NCI-H1694 treated with DMSO at 0.1 percent for 48 hours (cell line): Measurements from ENCODE around the gene TMCC1.
"Not testable (repeated sequence)": the region's sequence is repeated elsewhere in the genome, so short reads cannot be mapped to it uniquely, and the experiment has no call there.

ENCODE experiments used
- DNase-seq: peaks from one replicate; lab custom pipeline; 2025; lab: John Stamatoyannopoulos, UW

TMCC1 gene

GRCh38 chr3:129622933-129623332, 270.6 kb downstream of the TMCC1 start:
- DNase-seq: no peak

- DNase-seq: no peak
These were observed 271.2 kb downstream of the TMCC1 start for GRCh38 chr3:129622226-129622874.

GRCh38 chr3:129621626-129622225, 271.8 kb downstream of the TMCC1 start:
- no peak for DNase-seq

GRCh38 chr3:129620828-129621559, 272.5 kb downstream of the TMCC1 start:
- DNase-seq: no peak

- DNase-seq: no peak
These were observed 273.8 kb downstream of the TMCC1 start for GRCh38 chr3:129619726-129620162.

DNA sequence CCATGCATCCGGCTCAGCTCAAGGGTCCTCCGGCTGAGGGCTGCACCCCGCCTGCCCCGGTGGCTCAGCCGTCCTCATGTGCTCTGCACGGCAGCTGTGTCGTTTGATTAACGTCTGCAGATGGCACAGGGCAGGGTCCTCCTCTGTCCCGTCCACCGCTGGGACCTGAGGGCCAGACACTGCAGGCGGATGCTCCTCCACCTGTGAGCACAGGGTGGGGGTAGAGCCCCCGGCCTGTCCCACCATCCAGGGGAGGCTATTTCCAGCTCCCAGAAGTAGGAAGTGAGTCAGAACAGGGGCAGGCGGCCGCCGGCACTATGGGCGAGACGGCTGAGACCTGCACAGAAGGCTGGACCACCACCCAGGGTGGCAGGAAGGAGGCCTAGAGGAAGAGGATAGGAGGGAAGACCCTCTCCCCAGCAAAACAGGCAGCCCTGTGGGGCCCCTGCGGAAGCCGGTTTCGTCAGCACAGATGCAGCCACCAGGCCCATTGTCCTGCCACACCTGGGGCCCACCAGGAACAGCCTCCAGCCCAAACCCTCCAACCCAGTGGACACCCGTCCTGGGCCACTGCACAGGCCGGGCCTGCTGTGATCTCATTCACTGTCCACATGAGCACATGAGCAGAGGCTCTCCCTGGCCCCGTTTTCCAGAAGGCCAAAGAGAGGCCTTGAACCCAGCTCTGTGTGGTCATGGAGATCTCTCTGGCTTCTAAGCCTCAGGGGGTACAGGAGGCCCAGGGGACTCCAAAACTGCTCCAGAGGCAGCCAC, 274.4 kb downstream of the TMCC1 start:
- DNase-seq: no peak

- DNase-seq: no peak
These were observed 275.2 kb downstream of the TMCC1 start for GRCh38 chr3:129618186-129618820.

DNA sequence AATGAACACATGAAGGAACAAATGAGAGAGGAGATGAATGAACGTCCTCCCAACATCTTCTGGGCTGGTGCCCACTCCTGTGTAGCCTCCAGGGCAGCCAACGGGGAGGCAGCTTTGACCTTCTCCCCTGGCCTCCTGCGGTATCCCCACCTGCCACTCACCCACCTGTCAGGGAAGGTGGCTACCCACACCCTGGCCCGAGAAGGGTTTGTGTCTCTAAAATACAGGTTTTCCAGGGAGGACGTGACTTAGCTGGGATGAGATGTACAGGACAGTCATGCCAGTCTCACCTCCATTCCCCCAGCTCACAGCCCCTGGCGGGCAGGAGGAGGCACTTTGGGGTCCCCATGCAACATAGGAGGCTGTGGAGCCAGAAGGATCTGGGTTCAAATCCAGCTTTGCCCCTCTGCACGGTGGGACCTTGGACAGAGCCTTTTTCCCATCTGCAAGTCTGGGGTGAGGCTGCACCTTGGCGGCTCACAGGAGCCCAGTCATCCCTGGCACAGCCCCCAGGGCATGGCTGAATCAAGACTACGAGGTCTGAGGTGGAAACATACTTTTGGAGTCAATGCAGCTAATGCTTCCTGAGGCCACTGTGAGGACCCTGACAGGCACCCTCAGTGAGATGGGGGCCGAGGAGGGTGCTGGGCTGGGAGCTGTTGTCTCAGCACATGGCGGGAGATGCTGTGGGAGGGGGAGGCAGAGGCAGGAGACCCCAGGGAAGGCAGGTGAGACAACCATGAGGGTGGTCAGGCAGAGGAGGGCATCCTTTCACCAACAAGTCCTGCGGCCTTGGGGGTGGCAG, 275.9 kb downstream of the TMCC1 start:
- no peak for DNase-seq

DNA sequence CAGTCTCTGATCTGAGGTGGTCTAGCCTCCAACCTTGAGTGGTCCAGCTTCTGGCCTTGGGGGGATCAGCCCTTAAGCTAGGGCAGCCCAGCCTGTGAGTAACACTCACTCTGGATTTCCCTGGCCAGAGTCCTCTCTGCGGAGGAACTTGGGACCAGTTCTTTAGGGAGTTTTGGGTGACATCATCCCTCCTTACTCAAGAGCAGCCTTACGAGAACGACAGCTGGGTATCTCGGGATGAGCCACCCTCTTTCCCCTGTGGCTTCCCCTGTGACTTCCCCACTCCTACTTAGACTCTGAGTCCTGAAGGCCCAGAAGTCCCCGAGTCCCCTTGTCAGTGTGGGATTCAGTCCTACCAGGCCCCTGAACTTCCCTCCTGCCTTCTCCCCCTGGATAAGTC, 276.8 kb downstream of the TMCC1 start:
- DNase-seq: no peak

GRCh38 chr3:129616291-129616690, 277.2 kb downstream of the TMCC1 start:
- no peak for DNase-seq

DNA sequence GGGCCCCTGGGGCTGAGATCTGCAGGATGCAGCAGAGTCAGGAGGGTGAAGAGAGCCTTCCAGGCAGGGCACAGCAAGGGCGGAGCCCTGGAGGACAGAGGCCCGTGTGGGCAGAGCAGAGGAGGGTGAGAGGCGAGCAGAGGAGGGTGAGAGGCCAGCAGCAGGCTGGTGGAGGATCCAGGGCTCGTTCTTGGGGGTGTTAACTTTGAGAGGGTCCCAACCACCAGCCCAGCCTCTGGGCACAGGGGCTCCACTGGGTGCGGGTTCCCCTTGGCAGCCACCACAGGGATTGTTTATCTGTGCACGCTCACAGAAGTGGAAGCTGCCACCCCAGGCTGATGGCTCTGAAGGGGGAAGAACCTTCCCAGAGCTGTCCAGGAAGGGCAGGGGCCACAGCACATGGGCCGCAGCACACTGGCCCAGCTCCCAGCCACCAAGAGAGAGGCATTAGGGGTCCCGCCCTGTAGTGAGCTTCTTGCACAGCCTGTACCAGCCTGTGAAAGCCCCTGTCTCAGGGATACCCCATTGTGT, 277.7 kb downstream of the TMCC1 start:
- DNase-seq: no peak

DNA sequence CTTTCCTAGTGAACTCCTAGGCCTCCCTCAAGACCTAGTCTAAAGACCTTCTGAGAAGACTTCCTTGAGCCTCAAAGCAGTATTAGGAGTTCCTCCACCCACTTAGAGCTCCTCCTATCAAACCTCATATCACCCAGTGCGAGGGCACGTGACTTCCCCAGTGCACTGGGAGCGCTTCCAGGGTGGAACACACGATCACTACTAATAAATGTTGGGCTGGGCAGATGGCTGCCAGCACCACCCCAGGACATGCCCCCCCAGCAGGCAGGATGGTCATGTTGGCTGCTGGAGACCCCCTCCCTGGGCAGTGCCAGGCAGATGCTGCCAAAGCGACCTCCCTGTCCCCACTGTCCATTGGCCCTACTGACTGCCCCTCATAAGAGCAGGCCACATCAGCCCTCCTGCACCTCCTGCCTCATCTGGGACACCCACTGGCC, 278.6 kb downstream of the TMCC1 start:
- DNase-seq: no peak

- DNase-seq: no peak
These were observed 279.1 kb downstream of the TMCC1 start for GRCh38 chr3:129614435-129614834.

DNA sequence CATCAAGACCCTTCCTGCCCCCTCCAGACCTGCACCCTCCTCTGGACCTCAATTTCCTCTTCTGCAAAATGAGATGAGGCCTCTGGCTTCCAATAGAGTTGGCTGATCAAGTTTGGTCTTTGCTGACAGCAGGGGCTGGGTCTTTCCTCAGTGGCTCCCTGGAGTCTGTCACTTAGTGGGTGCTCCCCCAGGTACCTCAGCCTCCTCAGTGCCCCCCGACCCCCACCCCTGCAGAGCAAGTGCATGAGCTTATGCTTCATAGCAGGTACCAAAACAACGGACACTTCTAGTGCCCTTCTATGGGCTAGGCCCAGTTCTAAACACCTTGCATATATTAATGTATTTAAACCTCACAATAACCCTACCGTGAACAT, 280.2 kb downstream of the TMCC1 start:
- DNase-seq: no peak

DNA sequence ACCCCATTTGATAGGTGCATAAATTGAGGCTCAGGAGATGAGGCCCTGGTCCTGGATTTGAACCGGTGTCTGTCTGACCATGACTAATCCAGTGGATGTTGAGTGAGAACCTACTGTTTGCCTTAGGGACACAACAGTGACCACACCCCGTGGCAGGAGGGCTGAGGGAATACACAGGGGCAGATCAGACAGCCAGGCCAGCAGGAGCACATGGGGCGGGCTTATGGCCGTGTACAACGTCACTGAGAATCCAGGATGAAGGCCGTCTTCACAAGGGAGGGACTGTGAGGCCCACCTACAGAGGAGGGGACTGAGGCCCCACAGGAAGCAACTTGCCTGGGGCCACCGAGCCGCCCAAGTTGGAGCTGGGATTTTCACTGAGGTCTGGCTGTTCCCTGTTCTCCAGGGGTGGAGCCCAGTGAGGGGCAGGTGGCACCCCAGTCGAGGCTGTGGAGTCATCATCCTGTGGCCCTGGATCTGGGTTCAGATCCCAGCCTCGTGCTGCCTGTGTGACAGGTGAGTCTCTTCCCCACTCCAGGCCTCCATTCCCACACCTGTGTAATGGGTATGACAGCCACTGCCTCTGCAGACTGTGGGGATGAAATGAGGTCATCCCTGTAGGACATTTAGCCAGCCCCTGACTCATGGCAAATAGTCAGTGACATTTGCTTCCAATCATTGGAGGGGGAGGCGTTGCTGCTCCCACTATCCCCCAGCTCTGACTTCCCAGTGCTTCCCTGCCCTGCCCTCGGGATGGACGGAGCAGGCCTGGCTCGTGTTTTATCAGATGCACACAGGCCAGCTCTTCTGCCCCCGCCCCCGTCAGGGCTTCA, 280.8 kb downstream of the TMCC1 start:
- no peak for DNase-seq

DNA sequence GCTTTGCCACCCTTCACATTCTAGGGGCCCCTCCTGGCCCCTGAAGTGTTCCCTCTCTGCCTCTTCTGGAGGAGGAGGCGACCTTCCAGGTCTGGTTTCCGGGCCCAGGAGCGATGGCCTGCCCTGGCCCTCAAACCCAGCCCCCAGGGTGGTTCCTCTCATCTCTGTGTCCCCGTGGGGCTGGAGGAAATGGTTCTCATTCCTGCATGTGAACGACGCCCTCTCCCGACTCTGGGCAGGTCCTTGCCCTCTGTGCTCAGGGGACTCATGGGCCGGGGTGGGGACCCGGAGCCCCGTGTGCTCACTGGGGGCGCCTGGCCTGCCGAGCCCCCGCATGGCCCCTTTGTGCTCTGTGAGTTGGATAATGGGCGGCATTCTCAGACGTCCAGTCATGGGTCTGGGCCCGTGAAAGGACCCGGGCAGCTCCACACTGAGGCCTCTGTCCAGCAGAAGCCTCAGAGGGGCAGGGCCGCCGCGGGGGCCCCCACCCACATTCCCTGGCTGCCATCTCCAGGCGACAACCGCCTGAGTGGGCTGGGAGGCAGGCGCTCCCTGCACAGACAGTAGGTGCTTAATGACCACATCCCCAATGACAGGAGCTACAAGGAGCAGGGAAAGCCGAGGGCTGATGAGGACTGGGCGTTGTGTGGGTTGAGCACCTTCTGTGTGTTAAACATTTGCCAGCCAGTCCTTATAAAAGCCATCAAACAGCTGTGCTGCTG, 281.5 kb downstream of the TMCC1 start:
- no peak for DNase-seq

DNA sequence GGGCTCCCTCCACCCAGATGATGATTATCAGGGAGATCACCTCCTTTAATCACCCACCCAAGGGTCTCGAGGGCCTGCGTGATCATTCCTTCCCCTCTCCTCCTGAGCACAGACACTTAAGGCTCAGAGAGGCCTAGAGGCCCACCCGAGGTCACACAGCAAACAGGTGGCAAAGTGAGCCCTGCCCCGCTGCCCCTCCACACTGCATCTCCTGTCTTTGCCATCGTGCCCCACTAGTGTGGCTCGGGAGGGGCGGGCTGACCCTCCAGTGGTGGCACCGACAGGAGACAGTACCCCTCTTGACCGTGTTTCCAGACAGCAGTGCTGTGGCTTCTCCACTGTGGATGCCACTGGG, 282.1 kb downstream of the TMCC1 start:
- DNase-seq: no peak

- DNase-seq: not testable (repeated sequence)
These were observed 282.6 kb downstream of the TMCC1 start for GRCh38 chr3:129610794-129611445.

GRCh38 chr3:129610276-129610675, 283.2 kb downstream of the TMCC1 start:
- DNase-seq: no peak
